Psoas muscle (tissue), 8 donors: Measurements from ENCODE around the gene MED28. TPM values are rescaled to one million over a fixed set of nuclear protein-coding genes. Genes with fewer than 3 reads are reported as not detected.

Experiments
- ATAC-seq, 4 donors: fragments of 200-7000 bp; cut with Tn5 transposase; one replicate each; pipeline ENCODE4 v1.9.1; 2020; ENCODE audit warnings: moderate library complexity in 3 of 4, mild to moderate bottlenecking in 2 of 4
- DNase-seq, 2 donors: peaks; one replicate each; pipeline ENCODE4 v3.0.0-alpha.2; 2020
- H3K27ac ChIP-seq: fragments of 200-600 bp; one replicate; pipeline ENCODE4 v1.8.0; 2022
- H3K27me3 ChIP-seq, 3 donors: fragments of 200-600 bp in 1 of 3; one replicate each; pipeline versions ENCODE4 v1.6.1 to v1.8.0; 2013 to 2022; ENCODE audit warnings: low read length in 2 of 3, mild to moderate bottlenecking in 2 of 3, moderate library complexity in 1 of 3; ENCODE audit not compliant: insufficient read depth in 3 of 3
- H3K36me3 ChIP-seq, 2 donors: fragments of 200-600 bp in 1 of 2; one replicate each; pipeline versions ENCODE4 v1.6.1 to v1.8.0; 2013 to 2022; ENCODE audit warnings: low read depth in 1 of 2, mild to moderate bottlenecking in 1 of 2, moderate library complexity in 1 of 2; ENCODE audit not compliant: insufficient read depth in 1 of 2
- H3K4me1 ChIP-seq: fragments of 200-600 bp; one replicate; pipeline ENCODE4 v1.8.0; 2022
- H3K4me3 ChIP-seq: fragments of 200-600 bp; one replicate; pipeline ENCODE4 v1.8.0; 2022; ENCODE audit warnings: mild to moderate bottlenecking
- H3K9me3 ChIP-seq: fragments of 200-600 bp; one replicate; pipeline ENCODE4 v1.8.0; 2022
- CTCF ChIP-seq: fragments of 200-600 bp; IDR thresholded peaks from one replicate; pipeline ENCODE4 v1.8.0; 2022; ENCODE audit warnings: antibody characterized with exemption
- WGBS, 3 donors: extraction: QIAGEN DNeasy Blood & Tissue Kit; methylation state at CpG; one replicate each; pipeline versions ENCODE4 v1.1.6 to v1.1.7; 2013; 5-methylcytosine and 5-hydroxymethylcytosine counted together
- intact Hi-C, 2 donors: fragments of 100-400 bp; cut with DNase I; formaldehyde crosslinking; loops; one replicate each; pipeline versions ENCODE4 v1.11.0 to v1.14.2; 2022
- polyA plus RNA-seq, 3 donors: library from polyadenylated mRNA; stranded (reverse); fragments of 200-250 nt; gene quantifications; one replicate each; pipeline ENCODE4 v1.2.3, GENCODE V29; 2013
- total RNA-seq, 4 donors: library from RNA; stranded (reverse); fragmentation: NEBNext Ultra II Directional in 2 of 4; extraction: Animal tissue kit (Norgen Biotek cat#: 25700) in 2 of 4; gene quantifications; one replicate each; pipeline versions ENCODE4 v1.2.1 to v1.2.4, GENCODE V29; 2021 to 2023
- donor health status: healthy with polysubstance abuse.
- donor health status: DM: no; HTN: no; CAD: no; lungs with moderate emphysema.
- donor health status: Bipolar disorder and iron deficiency.
- donor health status: healthy.
- donor health status: DM: yes; HTN: yes; CAD: no.
- donor health status: DM: no; HTN: no; CAD: no.
- donor health status: DM: no; HTN: no; CAD: no.
- donor health status: DM: yes; HTN: yes; CAD: no.

MED28 gene
- total and polyA plus RNA-seq, 7 donors: 27.2 to 58.3 (median 36.2) TPM

- Histone ChIP-seq H3K36me3 (no peaks in the 10 kb centered on the region), H3K9me3 (no peaks in the 10 kb centered on the region), H3K4me1 (no peaks in the 10 kb centered on the region), H3K27me3 (no peaks in the 10 kb centered on the region), H3K27ac (no peak overlapping the region), H3K4me3 (no peak overlapping the region)
- ATAC-seq (no peak), DNase-seq (no peak)
- intact Hi-C loops: no loop called here
- 77 to 86% (median 79%) methylated on average over 3 of the region's 3 CpGs for WGBS, 3 donors
- no peak for TF ChIP-seq CTCF
Measured at GRCh38 chr4:17646693-17647092, 32.3 kb downstream of the MED28 start.

GRCh38 chr4:17647176-17647806 lies 32.9 kb downstream of the MED28 start:
- H3K36me3 ChIP-seq: no peaks in the 10 kb centered on the region
- no peak for TF ChIP-seq CTCF
- DNase-seq (no peak), ATAC-seq (no peak)
- intact Hi-C loops: no loop called here
- no peaks in the 10 kb centered on the region for H3K9me3 ChIP-seq
- H3K4me1 ChIP-seq: no peaks in the 10 kb centered on the region
- no peak overlapping the region for H3K27ac ChIP-seq
- H3K4me3 ChIP-seq: no peak overlapping the region
- no peaks in the 10 kb centered on the region for H3K27me3 ChIP-seq
- 84 to 88% (median 85%) methylated on average over 9 of the region's 9 CpGs for WGBS, 3 donors

- ATAC-seq (peak in 1 of 4 donors; percentile 49), DNase-seq (no peak)
- Histone ChIP-seq H3K4me1 (no peaks in the 10 kb centered on the region), H3K36me3 (no peaks in the 10 kb centered on the region), H3K9me3 (no peaks in the 10 kb centered on the region), H3K27ac (no peak overlapping the region), H3K4me3 (no peak overlapping the region), H3K27me3 (no peaks in the 10 kb centered on the region)
- intact Hi-C loops: no loop called here
- 78 to 85% (median 78%) methylated on average over 5 of the region's 5 CpGs for WGBS, 3 donors
- no peak for TF ChIP-seq CTCF
Measured at GRCh38 chr4:17647927-17648326, 33.5 kb downstream of the MED28 start.

GRCh38 chr4:17650406-17650805 lies 36.0 kb downstream of the MED28 start:
- no peak overlapping the region for H3K27ac ChIP-seq
- H3K36me3 ChIP-seq: no peaks in the 10 kb centered on the region
- intact Hi-C loops: no loop called here
- H3K4me1 ChIP-seq: no peaks in the 10 kb centered on the region
- peak in 1 of 2 donors; percentile 77 for DNase-seq
- H3K4me3 ChIP-seq: no peak overlapping the region
- peak in 3 of 4 donors; percentile 59 to 85 (median 83) for ATAC-seq
- no peaks in the 10 kb centered on the region for H3K27me3 ChIP-seq
- H3K9me3 ChIP-seq: no peaks in the 10 kb centered on the region
- TF ChIP-seq CTCF: no peak
- WGBS, 3 donors: 44 to 52% (median 45%) methylated on average over 2 of the region's 2 CpGs

- H3K36me3 ChIP-seq: no peaks in the 10 kb centered on the region
- TF ChIP-seq CTCF: no peak
- no peaks in the 10 kb centered on the region for H3K27me3 ChIP-seq
- ATAC-seq (no peak), DNase-seq (no peak)
- no peaks in the 10 kb centered on the region for H3K4me1 ChIP-seq
- H3K27ac ChIP-seq: no peak overlapping the region
- H3K4me3 ChIP-seq: no peak overlapping the region
- intact Hi-C loops: no loop called here
- H3K9me3 ChIP-seq: no peaks in the 10 kb centered on the region
- WGBS, 3 donors: 74 to 79% (median 77%) methylated on average over 8 of the region's 8 CpGs
Measured at GRCh38 chr4:17654701-17655100, 40.3 kb downstream of the MED28 start.
